ENCODE results near the gene TRNT1.

DNA sequence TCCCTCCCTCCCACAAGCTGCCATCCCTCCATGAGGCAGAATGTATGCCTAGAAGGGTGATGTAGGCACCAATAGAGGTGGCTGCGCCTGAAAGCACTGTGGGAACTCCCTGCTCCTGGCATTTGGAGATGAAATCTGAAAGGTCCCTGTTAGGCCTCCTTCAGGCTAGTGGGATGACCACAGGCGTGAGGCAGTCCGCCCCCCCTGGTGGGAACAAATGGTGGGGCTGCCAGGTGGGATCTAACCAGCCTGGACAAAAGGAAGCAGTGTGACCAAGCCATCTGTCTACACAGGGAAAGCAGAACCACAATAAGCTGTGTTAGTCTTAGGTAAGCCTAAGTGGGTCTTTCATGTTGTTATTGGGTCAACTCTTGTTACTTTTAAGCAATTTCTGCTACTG is 41.9 kb upstream of the TRNT1 start:
- TF ChIP-seq, protein P1, sequence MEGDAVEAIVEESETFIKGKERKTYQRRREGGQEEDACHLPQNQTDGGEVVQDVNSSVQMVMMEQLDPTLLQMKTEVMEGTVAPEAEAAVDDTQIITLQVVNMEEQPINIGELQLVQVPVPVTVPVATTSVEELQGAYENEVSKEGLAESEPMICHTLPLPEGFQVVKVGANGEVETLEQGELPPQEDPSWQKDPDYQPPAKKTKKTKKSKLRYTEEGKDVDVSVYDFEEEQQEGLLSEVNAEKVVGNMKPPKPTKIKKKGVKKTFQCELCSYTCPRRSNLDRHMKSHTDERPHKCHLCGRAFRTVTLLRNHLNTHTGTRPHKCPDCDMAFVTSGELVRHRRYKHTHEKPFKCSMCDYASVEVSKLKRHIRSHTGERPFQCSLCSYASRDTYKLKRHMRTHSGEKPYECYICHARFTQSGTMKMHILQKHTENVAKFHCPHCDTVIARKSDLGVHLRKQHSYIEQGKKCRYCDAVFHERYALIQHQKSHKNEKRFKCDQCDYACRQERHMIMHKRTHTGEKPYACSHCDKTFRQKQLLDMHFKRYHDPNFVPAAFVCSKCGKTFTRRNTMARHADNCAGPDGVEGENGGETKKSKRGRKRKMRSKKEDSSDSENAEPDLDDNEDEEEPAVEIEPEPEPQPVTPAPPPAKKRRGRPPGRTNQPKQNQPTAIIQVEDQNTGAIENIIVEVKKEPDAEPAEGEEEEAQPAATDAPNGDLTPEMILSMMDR (conservative IDR thresholded peaks at IDR 0.05; ENCODE audit: low read depth in 2 of 2) = no peak
- TF ChIP-seq POLR2AphosphoS5 (IDR thresholded peaks at IDR 0.05; ENCODE audit: low read depth) (no peak), EZH2phosphoT487 (IDR thresholded peaks at IDR 0.05; ENCODE audit: unreplicated experiment) (no peak), EZH2 (IDR thresholded peaks at IDR 0.05; ENCODE audit: low read depth, unreplicated experiment) (no peak), JUNB (IDR thresholded peaks at IDR 0.05; ENCODE audit: unreplicated experiment) (no peak), CREB1 (CRISPR knock-in tag; IDR thresholded peaks at IDR 0.05; ENCODE audit: low read depth) (no peak), ZNF331 (CRISPR knock-in tag; IDR thresholded peaks at IDR 0.05; ENCODE audit: low read depth) (no peak), ZNF114 (CRISPR knock-in tag; IDR thresholded peaks at IDR 0.05) (no peak)
- TF ChIP-seq, protein P2, sequence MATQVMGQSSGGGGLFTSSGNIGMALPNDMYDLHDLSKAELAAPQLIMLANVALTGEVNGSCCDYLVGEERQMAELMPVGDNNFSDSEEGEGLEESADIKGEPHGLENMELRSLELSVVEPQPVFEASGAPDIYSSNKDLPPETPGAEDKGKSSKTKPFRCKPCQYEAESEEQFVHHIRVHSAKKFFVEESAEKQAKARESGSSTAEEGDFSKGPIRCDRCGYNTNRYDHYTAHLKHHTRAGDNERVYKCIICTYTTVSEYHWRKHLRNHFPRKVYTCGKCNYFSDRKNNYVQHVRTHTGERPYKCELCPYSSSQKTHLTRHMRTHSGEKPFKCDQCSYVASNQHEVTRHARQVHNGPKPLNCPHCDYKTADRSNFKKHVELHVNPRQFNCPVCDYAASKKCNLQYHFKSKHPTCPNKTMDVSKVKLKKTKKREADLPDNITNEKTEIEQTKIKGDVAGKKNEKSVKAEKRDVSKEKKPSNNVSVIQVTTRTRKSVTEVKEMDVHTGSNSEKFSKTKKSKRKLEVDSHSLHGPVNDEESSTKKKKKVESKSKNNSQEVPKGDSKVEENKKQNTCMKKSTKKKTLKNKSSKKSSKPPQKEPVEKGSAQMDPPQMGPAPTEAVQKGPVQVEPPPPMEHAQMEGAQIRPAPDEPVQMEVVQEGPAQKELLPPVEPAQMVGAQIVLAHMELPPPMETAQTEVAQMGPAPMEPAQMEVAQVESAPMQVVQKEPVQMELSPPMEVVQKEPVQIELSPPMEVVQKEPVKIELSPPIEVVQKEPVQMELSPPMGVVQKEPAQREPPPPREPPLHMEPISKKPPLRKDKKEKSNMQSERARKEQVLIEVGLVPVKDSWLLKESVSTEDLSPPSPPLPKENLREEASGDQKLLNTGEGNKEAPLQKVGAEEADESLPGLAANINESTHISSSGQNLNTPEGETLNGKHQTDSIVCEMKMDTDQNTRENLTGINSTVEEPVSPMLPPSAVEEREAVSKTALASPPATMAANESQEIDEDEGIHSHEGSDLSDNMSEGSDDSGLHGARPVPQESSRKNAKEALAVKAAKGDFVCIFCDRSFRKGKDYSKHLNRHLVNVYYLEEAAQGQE (IDR thresholded peaks at IDR 0.05; ENCODE audit: unreplicated experiment) = no peak
